ENCODE measurements around the gene ZER1. TPM values are rescaled to one million over a fixed set of nuclear protein-coding genes. Genes with fewer than 3 reads are reported as not detected.

Gene ZER1
- total RNA-seq, 1 donor from 2014 or later: 51.8 TPM

GRCh38 chr9:128684065-128684324, 87.7 kb downstream of the ZER1 start:
- DNase-seq (ENCODE audit: low spot score): no peak
- intact Hi-C loops (cut with DNase I): no loop called here

- intact Hi-C loops (cut with DNase I): no loop called here
- no peak for DNase-seq (ENCODE audit: low spot score)
Measured at GRCh38 chr9:128683340-128684064, 88.2 kb downstream of the ZER1 start.

Other genes with a start within 250 kb of the ZER1 start
- gene SPTAN1, start 219.3 kb downstream of the ZER1 start, total RNA-seq: 380 TPM
- 29.6 TPM for gene DYNC2I2, start 115.1 kb downstream of the ZER1 start, total RNA-seq
- gene SET, start 82.7 kb downstream of the ZER1 start, total RNA-seq: 212 TPM
- 6.2 TPM for gene PKN3, start 69.4 kb downstream of the ZER1 start, total RNA-seq
- 7.4 TPM for gene ZDHHC12, start 47.8 kb downstream of the ZER1 start, total RNA-seq
- 15.7 TPM for gene TBC1D13, start 15.3 kb upstream of the ZER1 start, total RNA-seq
- gene ENDOG, start 46.6 kb upstream of the ZER1 start, total RNA-seq: 47.1 TPM
- 18.0 TPM for gene SPOUT1, start 57.9 kb upstream of the ZER1 start, total RNA-seq
- 9.2 TPM for gene KYAT1, start 110.0 kb upstream of the ZER1 start, total RNA-seq
- 24.2 TPM for gene LRRC8A, start 110.2 kb upstream of the ZER1 start, total RNA-seq
- gene PHYHD1, start 149.1 kb upstream of the ZER1 start, total RNA-seq: 21.9 TPM
- 9.8 TPM for gene DOLK, start 175.7 kb upstream of the ZER1 start, total RNA-seq
- gene NUP188, start 175.8 kb upstream of the ZER1 start, total RNA-seq: 36.3 TPM

Measured in cardiac septum (tissue), 1 donor.